HUDEP-2 (cell line): Measurements from ENCODE around the gene NNT.
A peak's percentile ranks its signal among the peaks of the same experiment; 100 is the strongest.
"Not testable (repeated sequence)": the region's sequence is repeated elsewhere in the genome, so short reads cannot be mapped to it uniquely, and the experiment has no call there.

Source experiments
- DNase-seq, 76 experiments: peaks; one replicate each; lab custom pipeline; 2025; ENCODE audit not compliant: unreplicated experiment in 76 of 76; lab: John Stamatoyannopoulos, UW

The NNT gene

DNA sequence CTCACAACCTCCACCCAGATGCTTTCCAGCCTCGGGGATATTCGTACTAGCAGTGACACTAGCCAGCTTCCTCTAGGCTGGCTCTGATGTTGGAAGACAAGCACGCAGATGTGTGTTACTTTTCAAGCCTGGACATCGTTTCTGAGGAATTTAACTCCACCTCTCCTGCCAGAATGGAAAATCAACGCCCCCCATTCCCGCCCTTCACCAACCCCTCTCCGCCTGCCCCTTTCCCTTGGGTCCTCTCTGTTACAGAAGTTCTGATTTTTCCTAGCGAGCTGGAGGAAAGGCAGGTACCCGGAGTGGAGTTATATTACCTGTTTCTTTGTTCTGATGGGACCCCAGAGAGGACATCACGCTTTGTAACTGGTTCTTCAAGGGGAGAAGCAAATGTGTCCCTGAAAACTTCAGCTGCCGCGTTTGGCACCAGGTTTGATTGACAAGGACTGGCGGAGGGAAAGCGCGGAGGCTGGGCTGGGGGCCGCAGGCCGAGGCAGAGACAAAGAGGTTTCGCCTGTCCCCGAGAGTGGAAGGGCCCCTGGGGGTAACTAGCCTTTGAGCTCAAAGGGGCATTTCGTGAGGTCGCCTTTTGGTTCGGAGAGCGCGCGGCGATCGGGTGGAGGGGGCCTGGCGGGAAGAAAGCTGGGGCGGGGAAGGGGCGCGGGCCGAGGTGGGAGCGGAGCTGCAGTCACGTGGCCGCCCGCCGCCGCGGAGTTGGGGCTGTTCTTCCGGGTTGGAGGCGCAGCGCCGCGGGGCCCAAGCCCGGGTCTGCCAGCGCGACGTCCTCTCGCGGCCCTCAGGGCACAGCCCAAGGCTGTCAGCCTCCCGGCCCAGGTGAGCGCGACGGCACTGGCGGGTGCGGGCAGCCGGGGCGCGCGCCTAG, at the start of gene NNT:
Gene NNT, plus strand, starts transcription at position 720 of the 883 bp plus-strand sequence. CDS start 6,016 bp downstream, outside the sequence.
- peak in 66 of 76 experiments; percentile 3 to 75 (median 50) for DNase-seq

DNA sequence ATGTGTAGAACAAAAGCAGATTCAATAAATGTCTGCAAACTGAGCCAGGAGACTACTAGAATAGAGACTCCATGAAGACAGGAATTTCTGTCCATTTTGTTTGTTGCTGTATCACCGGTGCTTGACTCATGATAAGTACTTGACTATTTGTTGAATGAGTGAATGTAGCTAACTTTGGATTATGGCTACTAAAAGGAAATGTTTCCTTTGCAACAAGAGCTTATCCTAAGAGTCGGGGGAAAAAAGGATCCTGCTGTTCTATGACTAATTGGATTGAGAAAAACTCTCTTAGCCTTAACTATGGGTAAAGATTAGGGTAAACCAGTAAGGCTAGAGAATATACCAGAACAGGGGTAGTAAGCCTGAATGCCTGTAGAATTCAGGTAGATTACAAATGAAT, 49.6 kb upstream of the NNT start:
- DNase-seq, result no peak

DNA sequence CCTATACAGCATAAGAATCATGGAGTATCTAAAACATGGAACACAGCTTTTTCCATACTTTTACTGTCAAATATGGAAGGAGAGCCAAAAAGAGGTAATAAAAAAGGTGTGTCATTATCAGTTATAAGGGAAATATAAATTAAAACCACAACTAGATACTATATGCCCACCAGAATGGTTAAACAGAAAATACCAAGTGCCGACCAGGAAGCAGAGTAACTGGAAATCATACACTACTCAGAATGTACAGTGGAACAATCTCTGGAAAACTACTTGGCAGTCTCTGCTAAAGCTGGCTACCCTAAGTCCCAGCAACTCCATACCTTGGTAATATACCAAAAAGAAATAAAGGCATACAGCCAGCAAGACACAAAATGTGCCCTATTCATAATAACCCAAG, 48.5 kb upstream of the NNT start:
- DNase-seq, result no peak

DNA sequence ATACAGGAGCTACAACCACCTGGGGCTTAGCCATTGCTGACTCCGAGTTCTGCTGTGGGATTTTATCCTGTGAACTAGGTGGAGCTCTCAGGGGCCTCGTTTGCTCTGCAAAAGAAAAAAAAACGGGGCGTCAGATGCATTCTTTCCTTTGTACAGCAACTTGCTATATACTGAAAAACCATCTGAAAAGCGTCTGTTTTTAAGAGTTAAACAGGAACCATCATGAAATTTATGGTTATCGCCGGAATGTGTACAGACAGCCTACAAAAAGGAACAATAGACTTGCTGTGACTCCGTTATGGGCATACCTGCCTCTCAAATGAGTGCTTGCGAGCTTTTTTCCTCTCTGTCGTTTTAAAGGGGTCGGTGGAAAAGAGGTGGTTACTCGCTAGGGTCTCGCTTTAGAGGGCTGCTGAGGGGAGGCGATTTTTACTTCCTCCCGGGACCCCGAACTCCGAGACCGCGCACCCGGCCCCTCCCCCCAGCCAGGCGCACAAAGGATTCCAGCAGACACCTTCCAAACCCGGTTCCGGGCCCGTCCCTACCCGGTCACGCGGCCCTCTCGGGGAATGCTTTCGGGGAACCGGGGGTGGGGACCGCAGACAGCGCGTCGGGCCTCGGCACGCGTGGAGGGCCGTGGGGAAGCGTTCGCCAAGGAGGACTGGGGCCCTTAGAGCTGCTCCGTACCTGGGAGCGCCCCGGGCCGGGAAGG, 46.9 kb upstream of the NNT start:
- DNase-seq, result peak in 45 of 76 experiments; percentile 2 to 51 (median 27)

DNA sequence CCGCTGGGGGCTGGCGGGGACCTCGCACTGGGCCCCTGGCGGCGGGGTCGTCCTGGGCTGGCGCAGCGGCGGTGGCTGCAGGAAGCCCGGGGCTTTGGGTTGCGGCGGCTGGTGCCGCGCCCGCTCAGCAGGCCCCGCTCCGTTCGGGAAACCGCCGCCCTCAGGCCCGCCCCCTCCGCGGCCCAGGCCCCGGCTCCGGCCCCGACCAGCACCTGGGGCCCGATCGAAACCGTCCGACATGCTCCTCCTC, 46.4 kb upstream of the NNT start:
- DNase-seq, result peak in 1 of 76 experiments; percentile 53

DNA sequence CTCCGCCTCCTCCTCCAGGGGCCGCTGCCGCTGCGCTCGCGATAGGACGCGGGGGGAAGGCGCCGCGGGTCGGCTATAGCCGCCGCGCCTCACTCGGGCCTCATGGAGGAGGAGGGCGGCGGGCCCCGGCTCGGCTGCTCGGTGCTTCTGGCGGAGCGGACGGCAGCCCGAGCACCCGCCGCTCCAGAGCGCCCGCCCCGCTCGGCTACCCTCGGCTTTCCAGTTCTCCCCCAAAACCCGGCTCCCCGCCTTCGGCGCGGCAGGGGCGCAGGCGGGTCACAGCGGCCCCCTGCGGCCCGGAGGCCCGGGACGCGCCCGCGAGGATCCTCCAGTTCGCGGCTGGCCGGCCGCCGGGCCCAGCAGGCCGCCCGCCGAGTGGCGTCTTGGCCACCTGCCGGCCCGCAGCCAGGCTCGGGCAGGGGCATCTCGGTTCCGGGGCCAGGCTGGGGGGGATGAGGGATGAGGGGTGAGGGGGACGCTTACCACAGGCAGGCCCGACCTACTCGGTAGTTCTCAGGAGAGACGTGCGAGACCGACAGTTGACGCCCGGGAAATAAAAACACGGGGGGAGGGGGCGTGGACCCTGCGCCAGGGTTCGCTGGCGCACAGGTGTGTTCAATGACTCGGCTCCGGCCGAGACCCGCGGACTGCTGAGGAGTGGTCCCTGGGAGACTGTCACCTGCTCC, 46.0 kb upstream of the NNT start, which contains the start of gene PAIP1:
Gene PAIP1, minus strand, starts transcription at position 221 of the 686 bp plus-strand sequence. CDS start 231 bp downstream, outside the sequence.
- DNase-seq, result peak in 73 of 76 experiments; percentile 34 to 88 (median 76)

DNA sequence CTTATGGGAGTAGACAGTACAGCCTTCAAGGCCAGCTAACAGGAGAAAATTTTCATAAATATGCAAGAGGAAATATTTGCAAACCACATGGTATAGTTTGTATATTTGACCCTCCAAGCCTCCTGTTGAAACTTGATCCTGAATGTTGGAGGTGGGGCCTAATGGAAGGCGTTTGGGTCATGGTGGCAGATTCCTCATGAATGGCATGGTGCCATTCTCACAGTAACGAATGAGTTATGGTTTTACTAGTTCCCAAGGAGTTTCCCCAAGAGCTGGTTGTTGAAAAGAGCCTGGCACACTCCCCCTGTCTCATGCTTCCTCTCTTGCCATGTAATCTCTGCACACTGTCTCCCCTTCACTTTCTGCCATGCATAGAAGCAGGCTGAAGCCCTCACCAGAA, 42.9 kb upstream of the NNT start:
- no peak for DNase-seq

DNA sequence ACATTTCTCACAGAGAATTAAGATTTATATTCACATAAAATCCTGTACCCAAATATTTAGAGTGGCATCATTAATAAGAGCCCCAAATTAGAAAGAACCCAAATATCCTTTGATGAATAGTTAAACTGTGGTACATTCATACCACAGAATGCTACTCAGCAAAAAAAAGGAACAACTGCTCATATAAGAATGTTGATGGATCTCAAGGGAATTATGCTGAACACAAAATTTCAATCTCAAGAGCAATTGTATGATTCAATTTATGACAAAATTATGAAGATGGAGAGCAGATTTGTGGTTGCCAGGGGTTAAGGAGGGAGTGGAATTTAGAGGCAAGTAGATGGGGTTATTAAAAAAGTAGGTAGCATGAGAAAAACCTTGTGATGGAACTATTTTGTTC, 41.6 kb upstream of the NNT start:
- no peak for DNase-seq

DNA sequence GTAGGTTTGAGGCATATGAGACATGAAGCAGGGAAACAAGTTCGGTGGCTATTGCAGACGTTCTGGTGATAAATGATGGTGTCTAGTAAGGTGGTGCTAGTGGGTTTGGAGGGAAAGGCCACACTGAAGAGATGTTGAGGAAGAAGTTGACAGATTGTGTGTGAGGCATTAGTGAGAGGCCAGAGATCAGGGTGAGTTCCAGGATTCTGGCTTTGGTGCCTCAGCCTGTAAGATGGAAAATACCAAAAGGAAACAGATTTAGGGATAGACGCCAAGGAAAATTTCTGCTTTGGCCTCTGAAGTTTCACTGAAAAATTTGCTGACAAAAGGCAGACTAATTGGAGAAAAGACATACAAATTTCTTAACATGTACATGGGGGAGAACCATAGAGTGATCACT, 39.7 kb upstream of the NNT start:
- no peak for DNase-seq

DNA sequence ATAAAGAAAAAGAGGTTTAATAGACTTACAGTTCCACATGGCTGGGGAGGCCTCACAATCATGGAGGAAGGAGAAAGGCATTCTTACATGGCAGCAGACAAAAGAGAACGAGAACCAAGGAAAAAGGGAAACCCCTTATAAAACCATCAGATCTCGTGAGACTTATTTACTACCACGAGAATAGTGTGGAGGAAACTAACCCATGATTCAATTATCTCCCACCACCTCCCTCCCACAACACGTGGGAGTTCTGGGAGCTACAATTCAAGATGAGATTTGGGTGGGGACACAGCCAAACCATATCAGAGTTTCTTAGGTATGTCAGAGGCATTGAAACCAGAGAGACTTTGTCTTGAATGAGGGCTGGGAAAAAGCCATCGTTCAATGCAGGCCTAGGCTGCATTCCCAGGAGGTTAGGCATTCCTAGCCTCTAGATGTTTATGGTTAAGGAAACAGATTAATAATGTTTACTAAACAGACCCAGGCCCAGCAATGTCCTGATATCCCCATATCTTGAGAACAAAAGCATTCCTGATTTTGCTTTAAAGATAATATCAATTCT, 38.6 kb upstream of the NNT start:
- no peak for DNase-seq

DNA sequence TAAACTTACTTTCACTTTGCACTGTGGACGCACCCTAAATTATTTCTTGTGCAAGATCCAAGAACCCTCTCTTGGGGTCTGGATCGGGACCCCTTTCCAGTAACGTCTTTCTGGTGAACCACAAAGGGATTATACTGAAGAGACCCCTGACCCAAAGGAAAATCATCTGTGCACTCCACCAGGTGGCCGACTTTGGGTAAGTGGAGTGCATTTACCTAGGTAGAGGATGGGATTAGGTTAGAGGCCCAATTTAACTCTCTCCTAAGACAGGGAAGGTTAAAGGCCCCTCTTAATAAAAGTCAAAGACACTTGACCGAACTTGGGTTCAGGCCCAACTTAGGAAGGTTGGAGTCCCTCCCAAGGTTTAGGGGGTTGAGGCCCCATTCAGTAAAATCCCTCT, 37.9 kb upstream of the NNT start:
- DNase-seq, result no peak

DNA sequence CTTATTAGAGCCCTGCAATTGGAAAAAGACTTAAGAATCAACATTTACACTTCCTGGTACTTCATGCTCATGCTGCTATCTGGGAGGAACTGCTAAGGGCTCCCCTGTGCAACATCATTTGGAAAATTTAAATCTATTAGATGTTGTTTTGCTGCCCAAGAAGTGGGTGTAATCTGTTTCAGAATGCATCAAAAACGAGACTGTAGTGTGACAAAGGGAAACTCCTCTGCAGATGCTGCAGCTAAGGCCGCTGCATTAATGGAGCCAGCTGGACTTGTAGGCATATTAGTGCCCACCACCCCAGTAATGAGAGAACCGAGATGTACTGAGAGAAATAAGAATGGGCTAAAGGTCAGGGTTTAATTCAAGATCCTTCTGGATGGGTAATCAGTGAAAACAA, 35.0 kb upstream of the NNT start:
- no peak for DNase-seq

DNA sequence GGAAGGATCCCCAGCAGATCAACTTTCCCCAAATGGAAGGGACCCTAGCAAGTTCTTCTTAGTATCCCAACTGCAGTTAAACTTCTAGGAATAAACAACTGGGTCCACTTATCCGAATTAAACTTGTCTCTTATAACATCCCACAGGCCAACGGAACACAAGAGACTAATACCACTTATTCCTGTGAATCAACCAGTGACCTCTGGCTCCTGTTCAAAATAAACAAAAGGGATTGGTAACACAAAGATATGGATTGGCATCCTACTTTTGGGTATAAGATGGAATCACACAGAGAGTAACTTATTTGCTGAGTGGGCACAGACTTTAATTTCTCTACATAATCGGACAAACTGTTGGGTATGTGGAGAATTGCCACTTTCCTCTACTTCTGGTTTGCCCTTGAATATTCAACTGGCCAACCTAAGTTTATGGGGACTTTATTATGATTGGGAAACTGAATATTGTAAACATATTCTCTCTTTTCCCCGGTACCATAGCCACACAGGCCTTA, 33.7 kb upstream of the NNT start:
- no peak for DNase-seq

DNA sequence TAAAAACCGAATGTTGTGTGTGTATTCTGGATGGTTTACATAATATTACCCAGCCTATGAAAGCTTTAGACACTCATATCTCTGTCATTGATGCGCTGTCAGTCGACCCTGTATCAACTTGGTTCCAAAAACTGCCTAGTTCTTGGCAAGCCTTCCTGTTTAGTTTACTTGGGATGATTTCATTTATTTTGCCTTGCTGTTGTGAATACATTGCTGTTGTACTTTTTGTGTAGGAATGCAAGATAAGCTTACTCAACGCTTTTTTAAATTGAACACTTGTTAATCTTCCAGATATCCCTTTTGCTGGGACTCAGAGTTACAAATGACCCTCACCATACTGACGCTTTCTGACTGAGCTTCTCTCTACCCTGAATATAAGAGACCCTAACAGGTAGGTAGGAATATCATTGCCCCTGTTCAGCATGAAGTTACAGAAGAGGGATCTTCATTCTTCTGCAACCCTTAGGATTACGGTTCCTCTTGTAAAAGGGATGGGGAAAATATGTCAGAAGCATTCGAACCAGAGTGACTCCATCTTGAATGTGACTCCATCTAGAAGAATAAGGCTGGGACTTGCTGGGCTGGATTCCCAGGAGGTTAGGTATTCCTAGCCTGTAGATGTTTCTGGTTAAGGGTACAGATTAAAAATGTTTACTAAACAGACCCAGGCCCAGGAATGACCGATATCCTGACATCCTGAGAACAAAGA, 32.4 kb upstream of the NNT start:
- DNase-seq, result no peak

DNA sequence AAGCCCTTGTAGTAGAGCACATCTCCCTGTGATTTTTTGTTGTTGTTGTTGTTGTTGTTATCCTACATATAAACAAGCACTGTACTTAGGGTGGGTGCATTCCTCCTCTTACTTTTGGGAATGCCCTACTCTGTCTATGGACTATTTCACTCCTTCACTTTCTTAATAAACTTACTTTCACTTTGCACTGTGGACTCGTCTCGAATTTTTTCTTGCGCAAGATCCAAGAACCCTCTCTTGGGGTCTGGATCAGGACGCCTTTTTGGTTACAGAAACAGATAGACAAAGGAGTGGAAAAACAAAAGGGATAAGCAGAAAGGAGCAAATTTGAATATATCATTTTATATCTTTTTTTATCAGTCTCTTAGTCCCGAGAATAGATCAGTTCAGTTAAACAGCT, 31.7 kb upstream of the NNT start:
- DNase-seq, result no peak

DNA sequence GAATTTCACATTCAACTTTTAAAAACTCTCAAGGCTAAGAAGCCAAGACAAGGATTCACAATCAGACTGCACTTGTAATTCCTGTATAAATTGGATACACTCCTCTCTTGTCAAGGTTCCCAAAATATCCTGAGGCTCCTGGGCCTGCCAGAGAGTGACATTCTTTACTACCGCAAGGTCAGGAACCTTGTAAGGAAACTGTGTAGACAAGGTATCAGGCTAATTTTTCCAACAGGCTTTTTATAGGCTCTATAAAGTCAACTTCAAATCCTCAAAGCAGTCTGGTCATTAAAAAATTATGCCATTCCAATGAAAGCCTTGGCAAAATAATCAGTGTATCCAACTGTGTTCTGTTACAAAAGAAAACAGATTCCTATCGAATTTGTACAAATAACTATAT, 30.6 kb upstream of the NNT start:
- DNase-seq, result no peak

DNA sequence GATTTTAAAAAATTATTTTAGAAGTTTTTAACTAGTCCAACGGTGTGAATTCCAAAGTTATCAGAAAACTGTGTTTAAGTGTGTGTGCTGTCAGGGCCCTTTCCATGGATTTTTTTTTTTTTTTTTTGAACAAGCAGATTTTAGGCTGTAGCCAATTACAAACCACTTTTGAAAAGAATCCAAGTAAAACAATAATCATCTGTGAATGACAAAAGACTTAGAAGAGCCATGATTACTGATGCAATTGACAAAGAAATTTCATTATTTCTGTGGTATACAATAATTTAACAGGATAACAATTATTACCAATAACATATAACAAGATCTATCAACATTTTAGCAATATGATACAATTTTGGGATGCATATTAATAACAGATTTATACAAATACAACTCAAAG, 29.9 kb upstream of the NNT start:
- DNase-seq, result no peak

DNA sequence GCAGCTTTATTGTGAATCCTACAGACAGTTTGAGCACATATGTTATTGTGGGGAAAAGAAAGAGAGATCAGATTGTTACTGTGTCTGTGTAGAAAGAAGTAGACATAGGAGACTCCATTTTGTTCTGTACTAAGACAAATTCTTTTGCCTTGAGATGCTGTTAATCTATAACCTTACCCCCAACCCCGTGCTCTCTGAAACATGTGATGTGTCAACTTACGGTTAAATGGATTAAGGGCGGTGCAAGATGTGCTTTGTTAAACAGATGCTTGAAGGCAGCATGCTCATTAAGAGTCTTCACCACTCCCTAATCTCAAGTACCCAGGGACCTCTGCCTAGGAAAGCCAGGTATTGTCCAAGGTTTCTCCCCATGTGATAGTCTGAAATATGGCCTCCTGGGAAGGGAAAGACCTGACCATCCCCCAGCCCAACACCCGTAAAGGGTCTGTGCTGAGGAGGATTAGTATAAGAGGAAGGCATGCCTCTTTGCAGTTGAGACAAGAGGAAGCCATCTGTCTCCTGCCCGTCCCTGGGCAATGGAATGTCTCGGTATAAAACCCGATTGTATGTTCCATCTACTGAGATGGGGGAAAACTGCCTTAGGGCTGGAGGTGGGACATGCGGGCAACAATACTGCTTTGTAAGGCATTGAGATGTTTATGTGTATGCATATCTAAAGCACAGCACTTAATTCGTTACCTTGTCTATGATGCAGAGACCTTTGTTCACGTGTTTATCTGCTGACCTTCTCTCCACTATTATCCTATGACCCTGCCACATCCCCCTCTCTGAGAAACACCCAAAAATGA, 22.4 kb upstream of the NNT start:
- DNase-seq, result not testable (repeated sequence)

DNA sequence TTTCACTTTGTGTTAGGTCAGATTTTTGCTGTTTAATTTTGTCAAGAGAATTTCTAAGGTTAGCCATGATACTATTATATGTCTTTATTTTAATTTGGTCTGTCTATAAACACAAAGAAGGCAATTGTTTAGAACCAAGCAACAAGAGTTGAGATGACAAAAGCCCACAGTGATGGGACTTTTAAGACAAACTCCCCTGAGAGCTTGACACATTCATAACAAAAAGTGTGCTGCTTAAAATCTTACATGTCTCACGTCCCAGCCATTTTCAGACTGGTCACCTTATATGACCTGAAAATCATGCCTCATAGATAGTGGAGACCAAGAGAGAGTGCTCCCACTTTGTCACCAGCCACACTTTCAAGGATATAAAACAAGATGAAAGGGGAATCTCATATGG, 21.6 kb upstream of the NNT start:
- DNase-seq, result no peak
